Gastroesophageal sphincter (tissue), 4 donors: Measurements from ENCODE around the gene ENOX1. TPM values are rescaled to one million over a fixed set of nuclear protein-coding genes. Genes with fewer than 3 reads are reported as not detected.

Experiments
- ATAC-seq: fragments of 150-250 bp; one replicate; pipeline ENCODE4 v1.9.1; 2016; ENCODE audit warnings: mild to moderate bottlenecking, moderate library complexity
- H3K27ac ChIP-seq, 4 donors: fragments of 200-600 bp; sonication (generic) in 3 of 4; 1 replicate in 3 of 4; 2 replicates in 1 of 4; pipeline ENCODE4 v1.5.1; 2016 to 2019
- H3K27me3 ChIP-seq: fragments of 200-600 bp; sonication (generic); one replicate; pipeline ENCODE4 v1.5.1; 2019
- H3K36me3 ChIP-seq, 2 donors: fragments of 200-600 bp; sonication (generic); one replicate each; pipeline ENCODE4 v1.5.1; 2019; ENCODE audit warnings: control low read depth in 1 of 2
- H3K4me1 ChIP-seq, 3 donors: fragments of 200-600 bp; sonication (generic); 1 replicate in 2 of 3; 2 replicates in 1 of 3; pipeline ENCODE4 v1.5.1; 2016 to 2019; ENCODE audit warnings: control low read depth in 2 of 3
- H3K4me3 ChIP-seq, 2 donors: fragments of 200-600 bp; sonication (generic); one replicate each; pipeline ENCODE4 v1.5.1; 2019; ENCODE audit warnings: mild to moderate bottlenecking in 1 of 2, moderate library complexity in 1 of 2
- H3K9me3 ChIP-seq, 3 donors: fragments of 200-600 bp; sonication (generic); one replicate each; pipeline ENCODE4 v1.5.1; 2017 to 2019; ENCODE audit warnings: control low read depth in 2 of 3
- EP300 ChIP-seq: sonication (generic); formaldehyde crosslinking; IDR thresholded peaks from one replicate; pipeline ENCODE4 v1.6.1; 2017; ENCODE audit warnings: antibody characterized with exemption, mild to moderate bottlenecking
- POLR2A ChIP-seq, 2 donors: fragments of 450-650 bp; IDR thresholded peaks; one replicate each; pipeline ENCODE4 v1.6.1; 2017; ENCODE audit warnings: antibody characterized with exemption in 2 of 2, mild to moderate bottlenecking in 2 of 2, moderate library complexity in 1 of 2
- POLR2AphosphoS5 ChIP-seq: sonication (generic); formaldehyde crosslinking; IDR thresholded peaks from one replicate; pipeline ENCODE4 v1.6.1; 2017; ENCODE audit warnings: antibody characterized with exemption
- WGBS, 2 donors: methylation state at CpG; one replicate each; pipeline ENCODE4 v1.1.5; 2018; ENCODE audit warnings: low coverage in 1 of 2; 5-methylcytosine and 5-hydroxymethylcytosine counted together
- total RNA-seq, 4 donors: library from RNA; depleted of rRNA; stranded (reverse); fragments of >200 nt; gene quantifications; one replicate each; pipeline ENCODE4 v1.1.0, GENCODE V29; 2016
- TF ChIP-seq, protein P1 (sequence below), 4 experiments: fragments of 200-600 bp in 2 of 4; fragments of 450-650 bp in 2 of 4; sonication (generic) in 1 of 4; IDR thresholded peaks; one replicate each; pipeline ENCODE4 v1.5.1; 2017 to 2019; ENCODE audit warnings: antibody characterized with exemption in 4 of 4, mild to moderate bottlenecking in 2 of 4, moderate library complexity in 2 of 4

ENOX1 gene
- total RNA-seq, 4 donors from 2014 or later = 1.8 to 11.6 (median 9.4) TPM

- ATAC-seq = no peak
- no peaks in the 10 kb centered on the region for H3K27me3 ChIP-seq
- H3K36me3 ChIP-seq = no peaks in the 10 kb centered on the region
- WGBS, 2 donors = 15 to 45% methylated on average over 3 to 4 of the region's 4 CpGs
- peak overlapping the region in 2 of 4 donors; percentile 44 for H3K27ac ChIP-seq
- TF ChIP-seq POLR2AphosphoS5 (no peak), EP300 (no peak), POLR2A (IDR thresholded peaks at IDR 0.05) (no peak)
- TF ChIP-seq, protein P1, sequence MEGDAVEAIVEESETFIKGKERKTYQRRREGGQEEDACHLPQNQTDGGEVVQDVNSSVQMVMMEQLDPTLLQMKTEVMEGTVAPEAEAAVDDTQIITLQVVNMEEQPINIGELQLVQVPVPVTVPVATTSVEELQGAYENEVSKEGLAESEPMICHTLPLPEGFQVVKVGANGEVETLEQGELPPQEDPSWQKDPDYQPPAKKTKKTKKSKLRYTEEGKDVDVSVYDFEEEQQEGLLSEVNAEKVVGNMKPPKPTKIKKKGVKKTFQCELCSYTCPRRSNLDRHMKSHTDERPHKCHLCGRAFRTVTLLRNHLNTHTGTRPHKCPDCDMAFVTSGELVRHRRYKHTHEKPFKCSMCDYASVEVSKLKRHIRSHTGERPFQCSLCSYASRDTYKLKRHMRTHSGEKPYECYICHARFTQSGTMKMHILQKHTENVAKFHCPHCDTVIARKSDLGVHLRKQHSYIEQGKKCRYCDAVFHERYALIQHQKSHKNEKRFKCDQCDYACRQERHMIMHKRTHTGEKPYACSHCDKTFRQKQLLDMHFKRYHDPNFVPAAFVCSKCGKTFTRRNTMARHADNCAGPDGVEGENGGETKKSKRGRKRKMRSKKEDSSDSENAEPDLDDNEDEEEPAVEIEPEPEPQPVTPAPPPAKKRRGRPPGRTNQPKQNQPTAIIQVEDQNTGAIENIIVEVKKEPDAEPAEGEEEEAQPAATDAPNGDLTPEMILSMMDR (IDR thresholded peaks at IDR 0.05) = no peak
- H3K4me1 ChIP-seq = peaks cover 3 to 46% (median 9%) of the 10 kb centered on the region in 3 donors
- no peak overlapping the region for H3K4me3 ChIP-seq
- no peaks in the 10 kb centered on the region for H3K9me3 ChIP-seq
Observed at GRCh38 chr13:43373400-43373799, 413.4 kb downstream of the ENOX1 start.

DNA sequence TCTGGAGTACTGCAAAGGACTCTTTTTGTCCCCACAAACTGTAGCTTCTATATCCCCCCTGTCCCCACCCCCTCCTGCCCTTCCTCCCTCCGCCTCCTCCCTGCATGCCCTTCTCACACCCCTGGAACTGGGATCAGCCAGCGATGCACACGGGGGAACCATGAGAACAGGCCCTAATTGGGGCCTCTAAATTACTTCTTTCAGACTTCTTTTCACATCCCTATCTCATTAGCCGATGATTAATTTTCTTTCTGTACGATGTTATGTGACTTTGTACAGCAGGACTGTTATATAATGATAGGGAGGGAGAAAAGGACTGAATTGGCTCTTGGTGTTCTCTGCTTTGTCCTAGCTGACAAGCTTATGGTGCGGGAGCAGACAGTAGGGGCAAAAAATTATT, 415.9 kb downstream of the ENOX1 start:
- Histone ChIP-seq H3K27ac (peak overlapping the region in 1 of 4 donors; percentile 2), H3K4me1 (peaks cover 9 to 55% (median 11%) of the 10 kb centered on the region in 3 donors)
- TF ChIP-seq, protein P1 (IDR thresholded peaks at IDR 0.05) = no peak

DNA sequence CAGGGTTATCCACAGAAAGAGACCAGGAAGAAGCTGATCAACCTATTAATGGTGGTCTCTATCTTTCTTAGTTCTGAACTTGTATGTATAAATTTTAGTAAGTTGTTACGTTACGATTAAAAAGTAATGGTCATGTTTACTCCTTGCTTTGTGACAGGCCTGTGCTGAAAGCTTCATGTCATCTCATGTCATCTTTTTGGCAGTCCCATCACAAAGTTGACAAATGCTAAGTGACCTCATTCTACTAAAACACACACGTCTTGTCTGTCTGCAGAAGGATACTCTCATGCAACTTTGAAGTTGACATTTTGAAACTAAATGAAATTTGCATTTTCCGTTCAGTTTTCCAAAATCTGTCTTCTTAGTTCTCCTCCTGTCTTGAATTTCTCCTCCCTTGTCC, 417.5 kb downstream of the ENOX1 start:
- WGBS, 2 donors = 62 to 64% methylated on average over 4 of the region's 4 CpGs
- no peaks in the 10 kb centered on the region for H3K36me3 ChIP-seq
- no peak overlapping the region for H3K27ac ChIP-seq
- TF ChIP-seq, protein P1 (IDR thresholded peaks at IDR 0.05) = no peak
- no peak for TF ChIP-seq POLR2AphosphoS5
- TF ChIP-seq POLR2A (IDR thresholded peaks at IDR 0.05) = no peak
- no peak for TF ChIP-seq EP300
- H3K9me3 ChIP-seq = no peaks in the 10 kb centered on the region
- H3K4me3 ChIP-seq = no peak overlapping the region
- peaks cover 9 to 63% (median 18%) of the 10 kb centered on the region in 3 donors for H3K4me1 ChIP-seq
- no peak for ATAC-seq
- no peaks in the 10 kb centered on the region for H3K27me3 ChIP-seq

More for the DNA sequence above, 415.9 kb downstream of the ENOX1 start:
- ATAC-seq = no peak
- no peak overlapping the region for H3K4me3 ChIP-seq
- H3K36me3 ChIP-seq = no peaks in the 10 kb centered on the region
- no peaks in the 10 kb centered on the region for H3K9me3 ChIP-seq
- 41 to 54% methylated on average over 2 to 6 of the region's 6 CpGs for WGBS, 2 donors
- H3K27me3 ChIP-seq = no peaks in the 10 kb centered on the region

DNA sequence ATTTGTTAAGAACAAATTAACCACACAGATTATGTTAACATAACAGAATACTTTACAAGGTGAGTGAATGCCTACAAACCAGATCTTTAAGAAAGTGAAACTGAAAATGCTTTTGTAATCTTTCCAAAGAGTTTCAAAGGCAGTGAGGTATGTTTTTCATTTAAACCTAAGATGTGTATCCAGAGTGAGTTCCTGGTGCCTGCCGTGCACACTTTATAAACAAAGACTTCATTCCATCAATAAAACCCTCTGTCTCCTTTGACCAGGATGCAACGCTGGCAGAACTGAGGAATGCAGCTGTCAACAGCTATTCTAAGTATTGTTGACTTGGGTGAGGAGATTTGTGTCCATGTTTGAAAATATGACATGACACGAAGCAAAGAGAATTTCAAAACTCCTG, 418.8 kb downstream of the ENOX1 start:
- TF ChIP-seq, protein P1 (IDR thresholded peaks at IDR 0.05) = no peak
- no peak for TF ChIP-seq POLR2AphosphoS5
- no peak for TF ChIP-seq POLR2A (IDR thresholded peaks at IDR 0.05)
- no peak for TF ChIP-seq EP300
- 17 to 20% methylated on average over 3 of the region's 3 CpGs for WGBS, 2 donors
- Histone ChIP-seq H3K9me3 (no peaks in the 10 kb centered on the region), H3K4me1 (peaks cover 3 to 63% (median 20%) of the 10 kb centered on the region in 3 donors), H3K27ac (peak overlapping the region; percentile 43 to 66 (median 60)), H3K27me3 (no peaks in the 10 kb centered on the region), H3K4me3 (peak overlapping the region; percentile 3 to 23), H3K36me3 (no peaks in the 10 kb centered on the region)
- ATAC-seq = no peak

DNA sequence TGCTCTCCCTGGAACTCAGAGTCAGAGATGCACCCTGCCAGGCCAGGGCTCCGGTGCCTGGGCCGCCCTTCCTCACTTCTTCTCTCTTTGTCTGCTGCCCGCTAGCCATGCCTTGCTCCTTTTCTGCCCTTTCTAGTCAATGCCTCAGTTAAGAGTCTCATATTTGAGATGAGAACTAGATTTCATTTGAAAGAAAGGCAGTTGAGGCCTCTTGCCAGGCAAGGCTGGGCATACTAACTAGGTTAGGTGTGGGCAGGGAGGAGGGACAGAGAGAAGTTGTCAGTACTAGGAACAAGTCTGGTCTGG, 421.8 kb downstream of the ENOX1 start:
- Histone ChIP-seq H3K4me3 (no peak overlapping the region), H3K4me1 (peaks cover 0 to 56% (median 20%) of the 10 kb centered on the region in 3 donors), H3K27ac (peak overlapping the region; percentile 3 to 62 (median 28)), H3K36me3 (no peaks in the 10 kb centered on the region), H3K9me3 (no peaks in the 10 kb centered on the region), H3K27me3 (no peaks in the 10 kb centered on the region)
- ATAC-seq = no peak
- 58 to 62% methylated on average over 3 of the region's 3 CpGs for WGBS, 2 donors
- TF ChIP-seq EP300 = no peak
- TF ChIP-seq POLR2AphosphoS5 = no peak
- no peak for TF ChIP-seq POLR2A (IDR thresholded peaks at IDR 0.05)
- TF ChIP-seq, protein P1 (IDR thresholded peaks at IDR 0.05) = no peak
